DMS 273 treated with DMSO at 0.1 percent for 48 hours (cell line): Measurements from ENCODE around the gene BRINP1.

ENCODE experiments used
- DNase-seq: peaks from one replicate; lab custom pipeline; 2025; lab: John Stamatoyannopoulos, UW

Gene BRINP1, protein sequence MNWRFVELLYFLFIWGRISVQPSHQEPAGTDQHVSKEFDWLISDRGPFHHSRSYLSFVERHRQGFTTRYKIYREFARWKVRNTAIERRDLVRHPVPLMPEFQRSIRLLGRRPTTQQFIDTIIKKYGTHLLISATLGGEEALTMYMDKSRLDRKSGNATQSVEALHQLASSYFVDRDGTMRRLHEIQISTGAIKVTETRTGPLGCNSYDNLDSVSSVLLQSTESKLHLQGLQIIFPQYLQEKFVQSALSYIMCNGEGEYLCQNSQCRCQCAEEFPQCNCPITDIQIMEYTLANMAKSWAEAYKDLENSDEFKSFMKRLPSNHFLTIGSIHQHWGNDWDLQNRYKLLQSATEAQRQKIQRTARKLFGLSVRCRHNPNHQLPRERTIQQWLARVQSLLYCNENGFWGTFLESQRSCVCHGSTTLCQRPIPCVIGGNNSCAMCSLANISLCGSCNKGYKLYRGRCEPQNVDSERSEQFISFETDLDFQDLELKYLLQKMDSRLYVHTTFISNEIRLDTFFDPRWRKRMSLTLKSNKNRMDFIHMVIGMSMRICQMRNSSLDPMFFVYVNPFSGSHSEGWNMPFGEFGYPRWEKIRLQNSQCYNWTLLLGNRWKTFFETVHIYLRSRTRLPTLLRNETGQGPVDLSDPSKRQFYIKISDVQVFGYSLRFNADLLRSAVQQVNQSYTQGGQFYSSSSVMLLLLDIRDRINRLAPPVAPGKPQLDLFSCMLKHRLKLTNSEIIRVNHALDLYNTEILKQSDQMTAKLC

DNA sequence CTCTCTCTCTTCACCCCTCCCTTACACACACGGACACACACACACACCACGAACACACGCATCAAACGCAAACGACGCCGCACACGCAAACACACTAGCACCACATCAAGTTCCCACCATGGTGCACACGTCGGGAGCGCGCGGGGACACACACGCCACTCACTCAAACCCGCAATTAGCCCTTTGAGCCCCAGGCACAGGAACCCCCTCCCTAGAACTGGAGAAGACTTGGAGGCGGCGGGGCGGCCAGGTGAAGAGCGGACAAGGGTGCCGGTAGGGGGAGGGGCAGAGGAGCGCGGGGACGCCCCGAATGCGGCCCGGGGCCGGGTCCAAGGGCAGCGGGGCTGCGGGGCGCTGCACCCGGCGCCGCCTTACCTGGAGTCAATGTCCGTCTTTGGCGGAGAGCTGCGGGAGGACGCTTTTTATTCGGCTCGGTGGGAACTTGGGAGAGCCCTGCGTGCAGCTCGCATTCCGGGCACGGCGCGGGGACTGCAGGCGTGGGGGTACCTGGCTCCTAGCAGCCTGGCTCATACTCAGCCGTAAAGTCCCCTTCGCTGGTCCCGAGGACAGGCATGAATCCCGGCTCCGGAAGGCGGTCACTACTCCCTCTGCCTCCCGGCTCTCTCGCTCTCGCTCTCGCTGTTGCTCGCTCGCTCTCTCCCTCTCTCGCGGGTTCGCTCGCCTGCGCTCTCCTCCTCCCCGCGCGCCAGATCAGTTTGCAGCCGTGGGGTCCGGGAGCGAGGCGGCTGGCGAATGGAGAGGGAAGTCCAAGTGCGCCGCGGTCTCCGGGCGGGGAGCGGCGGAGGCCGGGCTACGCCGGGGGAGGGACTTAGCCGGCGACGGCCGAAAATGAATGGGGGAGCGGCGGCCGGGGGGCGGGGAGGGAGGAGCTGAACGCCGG lies at the start of gene BRINP1:
Gene BRINP1 (minus strand): TSS at position 755 of the 901 bp plus-strand sequence. CDS start 56,080 bp downstream, outside the sequence.
- DNase-seq = peak; percentile 63

- DNase-seq = no peak
Observed at GRCh38 chr9:119418721-119419120, 49.5 kb upstream of the BRINP1 start.

DNA sequence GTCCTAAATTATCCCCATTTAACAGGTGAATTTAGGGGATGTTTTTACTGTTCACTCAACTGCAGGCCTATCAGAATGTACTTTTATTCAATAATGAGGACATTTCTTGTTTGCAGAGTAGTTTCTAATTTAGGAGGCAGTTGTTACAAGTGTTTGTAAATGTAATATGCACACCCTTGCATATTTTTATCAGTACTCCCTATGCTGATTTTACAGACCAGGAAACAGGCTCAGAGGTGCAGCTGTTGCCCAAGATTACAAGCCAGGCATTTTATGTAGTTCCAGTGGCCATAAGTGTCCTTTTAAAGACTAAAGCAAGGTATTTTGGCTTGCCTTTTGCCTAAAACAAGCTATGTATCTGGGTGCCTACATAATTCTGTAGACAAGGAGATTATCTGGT lies 47.6 kb upstream of the BRINP1 start:
- no peak for DNase-seq

DNA sequence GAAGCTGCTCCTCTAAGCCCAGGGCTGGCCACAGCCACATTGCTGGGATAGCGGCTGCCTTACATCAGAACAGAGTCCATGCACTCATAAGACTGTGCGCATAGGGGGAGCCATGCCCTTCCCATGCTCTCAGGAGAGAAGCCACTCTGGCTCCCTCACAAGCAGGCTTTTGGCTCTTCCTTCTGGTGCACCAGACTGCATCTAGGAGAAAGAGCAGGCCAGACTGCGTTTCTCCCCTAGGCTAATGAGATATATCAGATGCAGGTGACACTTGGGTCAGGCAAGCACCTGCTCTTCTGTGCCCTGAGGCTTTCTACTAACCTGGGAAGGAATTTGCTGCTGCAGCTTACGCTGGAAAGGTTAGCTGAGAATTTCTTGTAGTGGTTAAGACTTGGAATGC lies 43.2 kb upstream of the BRINP1 start:
- no peak for DNase-seq

- no peak for DNase-seq
Observed at GRCh38 chr9:119409552-119409951, 40.3 kb upstream of the BRINP1 start.

DNA sequence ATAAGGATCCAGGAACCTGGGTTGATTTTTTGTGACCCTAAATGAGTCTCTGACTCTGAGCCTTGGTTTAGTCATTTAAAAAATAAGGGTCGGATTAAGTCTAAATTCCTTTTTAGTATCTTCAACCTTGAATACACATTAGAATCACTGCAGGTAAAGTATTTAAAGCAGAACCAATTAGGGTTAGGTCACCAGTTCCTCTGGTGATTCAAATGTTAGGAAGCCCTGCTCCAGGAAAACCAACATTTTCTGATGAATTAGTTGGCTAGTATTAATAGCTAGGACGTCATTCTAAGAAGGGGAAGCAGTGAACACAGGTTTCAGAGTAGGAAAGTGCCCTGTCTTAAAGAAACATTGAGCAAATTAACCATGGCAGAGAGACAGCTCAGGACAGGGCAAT lies 31.4 kb upstream of the BRINP1 start:
- no peak for DNase-seq

DNA sequence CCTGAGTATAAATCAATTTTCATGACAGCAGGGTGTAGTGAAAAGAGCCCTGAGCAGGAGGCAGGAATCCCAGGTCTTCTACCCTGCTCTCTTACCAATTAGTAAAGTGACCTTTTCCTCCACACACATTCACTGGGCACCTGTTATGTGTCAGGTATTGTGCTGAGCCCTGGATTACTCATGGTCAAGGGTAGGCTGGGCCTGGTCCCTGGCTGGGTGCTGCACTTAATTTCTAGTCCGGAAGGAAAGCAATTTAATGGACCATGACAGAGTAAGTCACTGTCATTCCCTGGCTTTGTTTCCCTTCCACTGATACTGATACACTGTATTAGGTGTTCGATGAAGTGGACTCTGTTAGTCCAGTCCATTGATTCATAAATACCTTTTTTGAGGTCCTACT lies 29.1 kb upstream of the BRINP1 start:
- DNase-seq = no peak

DNA sequence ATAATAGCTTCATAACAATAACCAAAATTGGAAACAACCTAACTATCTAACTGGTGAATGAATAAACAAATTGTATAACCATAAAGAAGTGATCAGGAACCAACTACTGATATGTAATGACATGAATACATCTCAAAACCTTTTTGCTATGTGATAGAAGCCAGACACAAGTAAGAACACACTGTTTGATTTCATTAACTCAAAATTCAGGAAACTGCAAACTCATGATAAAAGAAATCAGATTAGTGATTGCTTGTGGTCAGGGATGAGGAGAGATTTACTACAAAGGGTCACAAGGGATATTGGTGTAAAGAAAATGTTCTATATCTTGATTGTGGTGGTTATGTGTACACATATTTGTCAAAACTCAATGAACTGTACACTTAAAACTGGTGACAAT lies 22.6 kb upstream of the BRINP1 start:
- no peak for DNase-seq

DNA sequence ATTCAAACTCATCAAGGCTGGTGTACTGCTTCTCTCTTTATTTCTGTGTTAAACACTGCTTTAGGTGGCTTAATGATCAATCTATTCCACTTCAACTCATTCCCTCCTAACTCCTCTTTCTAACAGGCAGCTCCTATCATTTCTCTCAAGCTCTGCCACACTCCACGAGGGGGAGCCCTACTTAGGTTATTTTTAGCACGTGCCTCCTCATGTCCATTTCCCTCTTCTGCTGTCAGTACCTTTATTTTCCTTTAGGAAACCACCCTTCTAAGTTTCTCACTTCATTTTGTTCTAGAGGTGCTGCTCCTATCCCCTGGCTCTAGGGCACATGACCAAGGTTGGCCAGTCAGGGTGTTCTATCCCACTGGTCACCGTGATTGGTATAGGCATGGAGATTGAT lies 6.7 kb upstream of the BRINP1 start:
- peak; percentile 48 for DNase-seq

DNA sequence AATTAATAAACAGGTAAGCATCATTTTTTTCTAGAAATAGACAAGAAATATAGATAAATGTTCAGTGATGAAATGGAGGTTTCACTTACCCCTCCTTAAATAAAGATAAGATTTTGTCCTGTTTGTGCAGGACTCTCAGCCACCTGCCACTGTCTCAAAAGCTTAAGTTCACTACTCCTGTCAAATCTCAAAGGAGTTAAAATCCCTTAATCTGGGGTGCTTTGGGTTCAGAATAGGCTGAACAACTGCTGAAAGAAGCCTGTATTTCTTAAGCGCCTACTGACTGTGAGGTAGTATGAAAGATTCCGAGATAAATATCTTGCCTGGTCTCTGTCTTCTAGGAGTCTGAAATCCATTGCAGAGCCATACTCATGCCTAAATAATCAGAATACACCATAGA lies 3.7 kb upstream of the BRINP1 start:
- no peak for DNase-seq

- no peak for DNase-seq
Observed at GRCh38 chr9:119370816-119371215, 1.6 kb upstream of the BRINP1 start.

GRCh38 chr9:119369680-119370366 lies 588 bp upstream of the BRINP1 start:
- no peak for DNase-seq

- DNase-seq = no peak
Observed at GRCh38 chr9:119368179-119368578, 1.1 kb downstream of the BRINP1 start.

DNA sequence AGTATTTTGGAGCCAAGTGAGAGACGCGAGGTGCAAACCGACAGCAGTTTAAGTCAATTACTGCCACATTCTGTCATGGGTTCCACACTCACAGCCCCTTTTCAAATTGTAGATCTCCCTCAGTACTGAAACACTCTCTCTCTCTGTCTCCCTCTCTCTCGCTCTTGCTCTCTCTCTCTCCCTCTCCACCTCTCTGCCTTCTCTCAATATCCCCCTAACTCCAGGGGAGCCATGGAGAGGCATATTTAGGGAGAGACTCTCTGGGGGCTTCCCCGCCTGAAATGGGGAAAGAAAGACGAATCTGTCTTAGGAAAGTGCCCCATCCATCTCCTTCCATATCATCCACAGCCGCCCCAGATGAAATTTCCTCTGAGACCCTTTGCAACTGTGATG lies 1.6 kb downstream of the BRINP1 start:
- DNase-seq = no peak

DNA sequence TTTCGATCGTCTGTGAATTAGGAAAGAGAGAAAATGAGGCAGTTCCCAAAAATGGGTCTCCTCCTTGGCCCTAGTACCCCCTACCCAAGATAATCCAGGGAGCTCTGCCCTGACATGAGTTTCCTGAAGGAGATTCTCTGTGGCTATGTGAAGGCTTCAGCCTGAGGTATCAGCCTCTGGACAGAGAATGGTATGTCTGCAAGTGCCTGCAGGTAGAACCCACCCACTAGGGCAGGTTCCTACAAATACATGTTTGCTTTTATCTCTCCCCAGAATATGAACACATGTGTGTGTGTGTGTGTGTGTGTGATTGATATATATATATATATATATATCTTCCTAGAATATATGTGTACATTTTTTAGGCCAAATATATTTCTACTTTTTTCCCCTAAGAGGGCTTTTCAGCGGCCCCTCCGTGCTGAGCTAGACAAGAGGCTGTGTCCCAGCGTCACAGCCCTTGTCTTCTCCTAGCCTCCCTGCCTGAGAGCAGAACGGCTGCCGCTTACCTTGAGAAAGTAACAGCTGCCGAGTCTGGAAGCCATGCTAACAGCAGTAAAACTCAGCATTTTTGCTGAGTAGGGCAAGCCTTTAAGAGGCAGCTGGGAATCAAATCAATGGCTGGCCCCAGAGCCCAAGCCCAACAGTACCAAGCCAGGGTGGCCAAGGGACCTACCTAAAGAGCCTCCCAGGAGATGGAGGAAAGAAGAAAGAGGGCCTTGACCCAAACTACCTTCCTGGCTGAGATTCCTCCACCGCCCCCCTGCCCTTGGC lies 2.1 kb downstream of the BRINP1 start:
- peak; percentile 12 for DNase-seq

GRCh38 chr9:119365291-119366027 lies 3.8 kb downstream of the BRINP1 start:
- no peak for DNase-seq

GRCh38 chr9:119360237-119360636 lies 9.0 kb downstream of the BRINP1 start:
- DNase-seq = no peak

DNA sequence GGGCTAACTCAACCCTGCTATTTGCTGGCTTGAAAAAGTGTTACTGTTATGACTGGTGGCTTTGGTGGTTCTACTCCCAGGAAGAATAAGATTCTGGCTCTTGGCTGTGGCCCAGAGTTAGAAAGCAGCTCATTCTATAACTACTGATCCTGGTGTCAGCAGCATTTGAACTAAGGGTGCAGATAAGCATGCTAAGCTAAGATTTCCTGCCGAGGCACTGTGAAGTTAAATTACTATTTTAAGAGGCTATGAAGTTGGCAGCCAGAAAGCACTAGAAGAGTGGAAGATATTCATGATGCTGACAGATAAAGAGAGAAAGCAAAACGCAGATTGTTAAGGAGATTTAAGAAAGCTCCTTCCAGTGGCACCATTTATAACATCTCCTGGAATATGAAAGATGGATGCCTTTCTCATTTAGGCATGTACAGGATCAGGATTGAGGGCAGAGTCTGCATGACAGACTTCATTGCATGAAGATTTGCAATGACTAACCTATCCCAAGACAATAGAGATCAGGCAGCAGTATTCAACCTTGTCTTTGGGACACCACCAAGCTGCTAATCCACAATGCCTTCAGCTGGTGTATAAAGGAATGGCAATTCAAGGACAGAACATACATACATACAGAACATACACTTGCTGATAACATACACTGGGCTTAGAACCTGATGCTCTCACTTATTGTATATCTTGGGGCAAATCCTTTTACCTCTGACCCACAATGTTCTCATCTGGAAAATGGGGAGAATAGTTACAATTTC lies 11.7 kb downstream of the BRINP1 start:
- no peak for DNase-seq

- DNase-seq = no peak
Observed at GRCh38 chr9:119349351-119349825, 19.8 kb downstream of the BRINP1 start.
